RWPE2 (cell line): Measurements from ENCODE around the gene MAP6D1.
A peak's percentile ranks its signal among the peaks of the same experiment; 100 is the strongest.

Source experiments
- ATAC-seq: fragments of 200-7000 bp; cut with Tn5 transposase; 3 replicates; pipeline ENCODE4 v1.9.1; 2021; ENCODE audit warnings: low read depth
- DNase-seq: peaks from one replicate; pipeline ENCODE4 v3.0.0-alpha.2; 2020; ENCODE audit warnings: low spot score
- H3K27ac ChIP-seq: fragments of 450-650 bp; 2 replicates; pipeline ENCODE4 v1.5.1; 2017; ENCODE audit warnings: mild to moderate bottlenecking; ENCODE audit not compliant: poor library complexity, severe bottlenecking
- H3K27me3 ChIP-seq: fragments of 250-450 bp; sonication (Bioruptor Pico); 2 replicates; pipeline ENCODE4 v1.5.1; 2021; ENCODE audit warnings: mild to moderate bottlenecking, moderate library complexity; ENCODE audit not compliant: insufficient read depth, poor library complexity, severe bottlenecking
- H3K36me3 ChIP-seq: fragments of 250-450 bp; sonication (Bioruptor Pico); 2 replicates; pipeline ENCODE4 v1.5.1; 2020; ENCODE audit warnings: low read depth, mild to moderate bottlenecking, moderate library complexity
- H3K4me1 ChIP-seq: fragments of 250-450 bp; sonication (Bioruptor Pico); 2 replicates; pipeline ENCODE4 v1.5.1; 2021; ENCODE audit warnings: mild to moderate bottlenecking, moderate library complexity; ENCODE audit not compliant: insufficient read depth, poor library complexity, severe bottlenecking
- H3K4me3 ChIP-seq: fragments of 250-450 bp; sonication (Bioruptor Pico); 2 replicates; pipeline ENCODE4 v1.5.1; 2021; ENCODE audit warnings: mild to moderate bottlenecking, moderate library complexity; ENCODE audit not compliant: severe bottlenecking
- H3K9me3 ChIP-seq: fragments of 250-450 bp; sonication (Bioruptor Pico); 2 replicates; pipeline ENCODE4 v1.5.1; 2021; ENCODE audit warnings: mild to moderate bottlenecking, moderate library complexity; ENCODE audit not compliant: severe bottlenecking
- CTCF ChIP-seq: fragments of 450-650 bp; IDR thresholded peaks from one replicate; pipeline ENCODE4 v1.5.1; 2017; ENCODE audit warnings: mild to moderate bottlenecking, moderate library complexity; ENCODE audit not compliant: poor library complexity, severe bottlenecking

MAP6D1 gene

GRCh38 chr3:183815951-183816475 is 9.4 kb downstream of the MAP6D1 start:
- ATAC-seq (no peak), DNase-seq (no peak)
- Histone ChIP-seq H3K27ac (no peak overlapping the region), H3K9me3 (no peaks in the 10 kb centered on the region), H3K4me1 (peaks cover 15% of the 10 kb centered on the region), H3K27me3 (no peaks in the 10 kb centered on the region), H3K4me3 (no peak overlapping the region), H3K36me3 (peaks cover 24% of the 10 kb centered on the region)
- TF ChIP-seq CTCF, result no peak

GRCh38 chr3:183815563-183815940 is 9.8 kb downstream of the MAP6D1 start:
- Histone ChIP-seq H3K36me3 (peaks cover 29% of the 10 kb centered on the region), H3K9me3 (no peaks in the 10 kb centered on the region), H3K27me3 (no peaks in the 10 kb centered on the region), H3K4me1 (peaks cover 15% of the 10 kb centered on the region), H3K27ac (no peak overlapping the region), H3K4me3 (no peak overlapping the region)
- ATAC-seq (no peak), DNase-seq (no peak)
- no peak for TF ChIP-seq CTCF

GRCh38 chr3:183814240-183814639 is 11.1 kb downstream of the MAP6D1 start:
- H3K27ac ChIP-seq, result no peak overlapping the region
- no peak overlapping the region for H3K4me3 ChIP-seq
- no peak for TF ChIP-seq CTCF
- no peaks in the 10 kb centered on the region for H3K9me3 ChIP-seq
- H3K27me3 ChIP-seq, result no peaks in the 10 kb centered on the region
- no peak for DNase-seq
- peaks cover 15% of the 10 kb centered on the region for H3K4me1 ChIP-seq
- peaks cover 42% of the 10 kb centered on the region for H3K36me3 ChIP-seq
- ATAC-seq, result no peak

- ATAC-seq (peak; percentile 63), DNase-seq (no peak)
- Histone ChIP-seq H3K4me3 (no peak overlapping the region), H3K9me3 (no peaks in the 10 kb centered on the region), H3K36me3 (peaks cover 55% of the 10 kb centered on the region), H3K27me3 (no peaks in the 10 kb centered on the region), H3K4me1 (peaks cover 15% of the 10 kb centered on the region), H3K27ac (peak overlapping the region; percentile 31)
- no peak for TF ChIP-seq CTCF
These were observed 12.5 kb downstream of the MAP6D1 start for GRCh38 chr3:183812761-183813445.

- peak; percentile 54 for ATAC-seq
- Histone ChIP-seq H3K27me3 (no peaks in the 10 kb centered on the region), H3K36me3 (peaks cover 63% of the 10 kb centered on the region), H3K27ac (peak overlapping the region; percentile 31), H3K9me3 (no peaks in the 10 kb centered on the region), H3K4me1 (peaks cover 15% of the 10 kb centered on the region), H3K4me3 (no peak overlapping the region)
- DNase-seq, result no peak
- TF ChIP-seq CTCF, result no peak
These were observed 13.7 kb downstream of the MAP6D1 start for GRCh38 chr3:183811638-183812037.
